ENCODE results near the gene DLG2.

DNA sequence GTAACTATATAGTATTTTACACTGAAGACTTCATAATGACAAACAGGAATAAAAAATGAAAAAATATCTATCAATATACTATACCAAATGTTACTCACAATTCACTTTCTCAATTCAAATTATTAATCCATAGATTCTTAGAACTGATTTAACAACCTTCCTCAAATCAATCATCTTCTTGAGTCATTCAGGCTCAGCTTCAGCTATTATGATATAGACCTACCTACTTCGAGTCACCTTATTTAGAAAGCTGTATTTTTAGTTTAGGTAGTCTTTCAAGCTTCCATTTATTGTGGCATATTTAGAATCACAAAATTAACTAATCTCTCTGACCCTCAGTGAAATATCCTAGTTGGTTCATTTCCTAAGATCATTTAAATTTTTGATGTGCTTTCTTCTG, 29.6 kb upstream of the DLG2 start:
- TF ChIP-seq, protein P1, sequence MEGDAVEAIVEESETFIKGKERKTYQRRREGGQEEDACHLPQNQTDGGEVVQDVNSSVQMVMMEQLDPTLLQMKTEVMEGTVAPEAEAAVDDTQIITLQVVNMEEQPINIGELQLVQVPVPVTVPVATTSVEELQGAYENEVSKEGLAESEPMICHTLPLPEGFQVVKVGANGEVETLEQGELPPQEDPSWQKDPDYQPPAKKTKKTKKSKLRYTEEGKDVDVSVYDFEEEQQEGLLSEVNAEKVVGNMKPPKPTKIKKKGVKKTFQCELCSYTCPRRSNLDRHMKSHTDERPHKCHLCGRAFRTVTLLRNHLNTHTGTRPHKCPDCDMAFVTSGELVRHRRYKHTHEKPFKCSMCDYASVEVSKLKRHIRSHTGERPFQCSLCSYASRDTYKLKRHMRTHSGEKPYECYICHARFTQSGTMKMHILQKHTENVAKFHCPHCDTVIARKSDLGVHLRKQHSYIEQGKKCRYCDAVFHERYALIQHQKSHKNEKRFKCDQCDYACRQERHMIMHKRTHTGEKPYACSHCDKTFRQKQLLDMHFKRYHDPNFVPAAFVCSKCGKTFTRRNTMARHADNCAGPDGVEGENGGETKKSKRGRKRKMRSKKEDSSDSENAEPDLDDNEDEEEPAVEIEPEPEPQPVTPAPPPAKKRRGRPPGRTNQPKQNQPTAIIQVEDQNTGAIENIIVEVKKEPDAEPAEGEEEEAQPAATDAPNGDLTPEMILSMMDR (conservative IDR thresholded peaks at IDR 0.05 in 1 of 2, IDR thresholded peaks at IDR 0.05 in 1 of 2; ENCODE audit: extremely low read depth in 1 of 2, insufficient read depth in 1 of 2, low read depth in 1 of 2, low read length in 2 of 2) = no peak
- TF ChIP-seq EZH2 (IDR thresholded peaks at IDR 0.05; ENCODE audit: borderline replicate concordance, low read length) = no peak
